Spleen (tissue), 11 donors: ENCODE results near the gene ST3GAL4. TPM values are rescaled to one million over a fixed set of nuclear protein-coding genes. Genes with fewer than 3 reads are reported as not detected.

Experiments
- DNase-seq: peaks from one replicate; pipeline ENCODE4 v3.0.0-alpha.2; 2020
- H3K27ac ChIP-seq, 8 donors: fragments of 200-600 bp; sonication (generic) in 7 of 8; 1 replicate in 4 of 8; 2 replicates in 4 of 8; pipeline versions ENCODE4 v1.5.0 to v1.8.0; 2016 to 2021; ENCODE audit warnings: inconsistent platforms in 4 of 8, mild to moderate bottlenecking in 4 of 8, moderate library complexity in 1 of 8
- H3K27me3 ChIP-seq, 7 donors: fragments of 200-600 bp; sonication (generic) in 6 of 7; replicated peaks in 1 of 7; 1 replicate in 4 of 7; 2 replicates in 3 of 7; pipeline versions ENCODE4 v1.5.0 to v1.8.0; 2016 to 2021; ENCODE audit warnings: inconsistent platforms in 3 of 7, mild to moderate bottlenecking in 1 of 7
- H3K36me3 ChIP-seq, 6 donors: fragments of 200-600 bp; sonication (generic) in 5 of 6; 1 replicate in 4 of 6; 2 replicates in 2 of 6; pipeline versions ENCODE4 v1.5.0 to v1.8.0; 2016 to 2021; ENCODE audit warnings: inconsistent platforms in 2 of 6
- H3K4me1 ChIP-seq, 6 donors: fragments of 200-600 bp; sonication (generic) in 5 of 6; 1 replicate in 3 of 6; 2 replicates in 3 of 6; pipeline versions ENCODE4 v1.5.0 to v1.8.0; 2016 to 2021; ENCODE audit warnings: inconsistent platforms in 3 of 6
- H3K4me3 ChIP-seq, 8 donors: fragments of 200-600 bp; sonication (generic) in 7 of 8; 1 replicate in 4 of 8; 2 replicates in 4 of 8; pipeline versions ENCODE4 v1.5.0 to v1.8.0; 2016 to 2021; ENCODE audit warnings: inconsistent platforms in 4 of 8, mild to moderate bottlenecking in 4 of 8, moderate library complexity in 2 of 8
- H3K9me3 ChIP-seq, 8 donors: fragments of 200-600 bp; sonication (generic) in 7 of 8; 1 replicate in 4 of 8; 2 replicates in 4 of 8; pipeline versions ENCODE4 v1.5.0 to v1.8.0; 2016 to 2021; ENCODE audit warnings: inconsistent platforms in 4 of 8
- CTCF ChIP-seq, 11 experiments: fragments of 200-600 bp in 7 of 11; fragments of 450-650 bp in 4 of 11; sonication (generic) in 4 of 11; IDR thresholded peaks in 8 of 11; conservative IDR thresholded peaks in 3 of 11; 1 replicate in 7 of 11; 2 replicates in 4 of 11; pipeline versions ENCODE4 v1.4.0 to v1.8.0; 2016 to 2021; ENCODE audit warnings: antibody characterized with exemption in 11 of 11, inconsistent platforms in 4 of 11, mild to moderate bottlenecking in 1 of 11
- POLR2A ChIP-seq, 3 donors: fragments of 450-650 bp; IDR thresholded peaks; one replicate each; pipeline ENCODE4 v1.5.1; 2017; ENCODE audit warnings: antibody characterized with exemption in 3 of 3, mild to moderate bottlenecking in 1 of 3
- POLR2AphosphoS5 ChIP-seq, 3 donors: sonication (generic); formaldehyde crosslinking; IDR thresholded peaks; one replicate each; pipeline ENCODE4 v1.5.1; 2017; ENCODE audit warnings: antibody characterized with exemption in 3 of 3
- WGBS, 5 donors: extraction: QIAGEN DNeasy Blood & Tissue Kit in 3 of 5; methylation state at CpG; one replicate each; pipeline versions ENCODE4 v1.1.5 to v1.1.7; 2013 to 2018; 5-methylcytosine and 5-hydroxymethylcytosine counted together
- intact Hi-C: fragments of 100-400 bp; cut with DNase I; formaldehyde crosslinking; loops from one replicate; pipeline ENCODE4 v1.15.0; 2023; ENCODE audit warnings: low total_unique reads
- polyA plus RNA-seq, 3 donors: library from polyadenylated mRNA; stranded (reverse); fragments of 200-250 nt; gene quantifications; one replicate each; pipeline ENCODE4 v1.2.1, GENCODE V29; 2013
- total RNA-seq, 7 donors: library from RNA; depleted of rRNA in 3 of 7; stranded (reverse); fragments of >200 nt in 3 of 7; fragmentation: NEBNext Ultra II Directional in 4 of 7; extraction: Animal tissue kit (Norgen Biotek cat#: 25700) in 4 of 7; gene quantifications; one replicate each; pipeline versions ENCODE4 v1.1.0 to v1.2.1, GENCODE V29; 2016 to 2021
- donor health status: healthy with polysubstance abuse.
- donor health status: DM: no; HTN: no; CAD: no; lungs with moderate emphysema.
- donor health status: DM: no; HTN: no; CAD: no.
- donor health status: Bipolar disorder and iron deficiency.
- donor health status: healthy.
- donor health status: DM: no; HTN: no; CAD: no.
- donor health status: DM: yes; HTN: yes; CAD: no.

Gene ST3GAL4
- total and polyA plus RNA-seq, 10 donors: 12.8 to 102 (median 47.4) TPM

- Histone ChIP-seq H3K4me1 (peaks cover 22 to 84% (median 62%) of the 10 kb centered on the region in 6 donors), H3K9me3 (no peaks in the 10 kb centered on the region)
Observed at GRCh38 chr11:126416542-126417090, 61.1 kb downstream of the ST3GAL4 start.

GRCh38 chr11:126417091-126417862, 61.8 kb downstream of the ST3GAL4 start:
- TF ChIP-seq POLR2AphosphoS5 (IDR thresholded peaks at IDR 0.05): no peak
- TF ChIP-seq CTCF (IDR thresholded peaks at IDR 0.05 in 8 of 11, conservative IDR thresholded peaks at IDR 0.05 in 3 of 11): no peak
- TF ChIP-seq POLR2A (IDR thresholded peaks at IDR 0.05): no peak
- intact Hi-C loops: no loop called here
- H3K9me3 ChIP-seq: no peaks in the 10 kb centered on the region
- H3K27ac ChIP-seq: peak overlapping the region; percentile 72 to 87 (median 80)
- no peak for DNase-seq
- WGBS, 5 donors: 70 to 83% (median 78%) methylated on average over 12 of the region's 12 CpGs
- H3K27me3 ChIP-seq: peaks cover 0 to 6% (median 0%) of the 10 kb centered on the region in 7 donors
- H3K4me1 ChIP-seq: peaks cover 22 to 87% (median 64%) of the 10 kb centered on the region in 6 donors
- H3K36me3 ChIP-seq: peaks cover 0 to 33% (median 9%) of the 10 kb centered on the region in 6 donors
- H3K4me3 ChIP-seq: peak overlapping the region in 5 of 8 donors; percentile 35 to 72 (median 41)

More at GRCh38 chr11:126416542-126417090, 61.1 kb downstream of the ST3GAL4 start:
- peak overlapping the region in 7 of 8 donors; percentile 31 to 72 (median 39) for H3K4me3 ChIP-seq
- peaks cover 0 to 39% (median 10%) of the 10 kb centered on the region in 6 donors for H3K36me3 ChIP-seq
- peak; percentile 94 for DNase-seq
- peaks cover 0 to 6% (median 0%) of the 10 kb centered on the region in 7 donors for H3K27me3 ChIP-seq
- TF ChIP-seq POLR2AphosphoS5 (IDR thresholded peaks at IDR 0.05) (peak; percentile 50 to 85 (median 80)), POLR2A (IDR thresholded peaks at IDR 0.05) (no peak), CTCF (IDR thresholded peaks at IDR 0.05 in 8 of 11, conservative IDR thresholded peaks at IDR 0.05 in 3 of 11) (peak in 2 of 11 experiments; percentile 11 to 21)
- peak overlapping the region; percentile 72 to 87 (median 80) for H3K27ac ChIP-seq
- intact Hi-C loops: no loop called here
- 5 to 44% (median 6%) methylated on average over 2 to 52 of the region's 52 CpGs for WGBS, 5 donors

- Histone ChIP-seq H3K27me3 (peaks cover 0 to 6% (median 0%) of the 10 kb centered on the region in 7 donors), H3K4me1 (peaks cover 28 to 95% (median 69%) of the 10 kb centered on the region in 6 donors), H3K36me3 (peaks cover 0 to 17% (median 1%) of the 10 kb centered on the region in 6 donors), H3K4me3 (no peak overlapping the region), H3K9me3 (no peaks in the 10 kb centered on the region), H3K27ac (peak overlapping the region in 7 of 8 donors; percentile 45 to 83 (median 73))
- DNase-seq: no peak
- TF ChIP-seq POLR2A (IDR thresholded peaks at IDR 0.05) (no peak), CTCF (IDR thresholded peaks at IDR 0.05 in 8 of 11, conservative IDR thresholded peaks at IDR 0.05 in 3 of 11) (no peak), POLR2AphosphoS5 (IDR thresholded peaks at IDR 0.05) (no peak)
- intact Hi-C loops: no loop called here
- 0 to 86% (median 32%) methylated on average over 1 of the region's 1 CpG for WGBS, 5 donors
Observed at GRCh38 chr11:126418887-126419286, 63.4 kb downstream of the ST3GAL4 start.
